Stomach (tissue), 9 donors: ENCODE data around the gene ZNF613. TPM values are rescaled to one million over a fixed set of nuclear protein-coding genes. Genes with fewer than 3 reads are reported as not detected.
"Not testable (repeated sequence)": the region's sequence is repeated elsewhere in the genome, so short reads cannot be mapped to it uniquely, and the experiment has no call there.

Experiments
- DNase-seq, 2 donors: peaks; one replicate each; pipeline versions ENCODE4 v3.0.0 to v3.0.0-alpha.2; 2013 to 2019
- H3K27ac ChIP-seq, 5 donors: fragments of 200-600 bp in 4 of 5; sonication (generic) in 4 of 5; one replicate each; pipeline ENCODE4 v1.5.1; 2013 to 2019; ENCODE audit warnings: mild to moderate bottlenecking in 1 of 5, moderate library complexity in 1 of 5
- H3K27me3 ChIP-seq, 3 donors: fragments of 200-600 bp; sonication (generic); one replicate each; pipeline ENCODE4 v1.5.1; 2017 to 2019; ENCODE audit warnings: mixed run types in 1 of 3
- H3K36me3 ChIP-seq, 4 donors: fragments of 200-600 bp; sonication (generic); 1 replicate in 3 of 4; 2 replicates in 1 of 4; pipeline ENCODE4 v1.5.1; 2016 to 2019
- H3K4me1 ChIP-seq, 4 donors: fragments of 200-600 bp; sonication (generic); one replicate each; pipeline ENCODE4 v1.5.1; 2016 to 2019
- H3K4me3 ChIP-seq, 4 donors: fragments of 200-600 bp; sonication (generic) in 3 of 4; one replicate each; pipeline ENCODE4 v1.5.1; 2016 to 2019; ENCODE audit warnings: mild to moderate bottlenecking in 1 of 4
- H3K9me3 ChIP-seq, 4 donors: fragments of 200-600 bp; sonication (generic); one replicate each; pipeline ENCODE4 v1.5.1; 2016 to 2019
- CTCF ChIP-seq, 7 experiments: fragments of 450-650 bp in 4 of 7; fragments of 200-600 bp in 3 of 7; sonication (generic) in 3 of 7; IDR thresholded peaks; one replicate each; pipeline ENCODE4 v1.5.1; 2016 to 2019; ENCODE audit warnings: antibody characterized with exemption in 7 of 7, control low read depth in 2 of 7, mild to moderate bottlenecking in 1 of 7
- EP300 ChIP-seq: sonication (generic); formaldehyde crosslinking; IDR thresholded peaks from one replicate; pipeline ENCODE4 v1.6.1; 2017; ENCODE audit warnings: antibody characterized with exemption
- POLR2A ChIP-seq, 4 donors: fragments of 450-650 bp; IDR thresholded peaks; one replicate each; pipeline ENCODE4 v1.6.1; 2016; ENCODE audit warnings: antibody characterized with exemption in 4 of 4, control low read depth in 2 of 4, mild to moderate bottlenecking in 1 of 4, moderate library complexity in 1 of 4
- POLR2AphosphoS5 ChIP-seq, 3 donors: sonication (generic); formaldehyde crosslinking; IDR thresholded peaks; one replicate each; pipeline ENCODE4 v1.6.1; 2016; ENCODE audit warnings: antibody characterized with exemption in 3 of 3
- WGBS, 5 donors: extraction: QIAGEN DNeasy Blood & Tissue Kit in 3 of 5; methylation state at CpG; one replicate each; pipeline versions ENCODE4 v1.1.5 to v1.1.7; 2013 to 2018; 5-methylcytosine and 5-hydroxymethylcytosine counted together
- intact Hi-C: fragments of 100-400 bp; cut with DNase I; formaldehyde crosslinking; loops from one replicate; pipeline ENCODE4 v1.15.1; 2023; ENCODE audit warnings: low total_unique reads
- polyA plus RNA-seq, 3 donors: library from polyadenylated mRNA; stranded (reverse); fragments of 200-250 nt; gene quantifications; one replicate each; pipeline ENCODE4 v1.2.3, GENCODE V29; 2013
- total RNA-seq, 5 donors: library from RNA; depleted of rRNA; stranded (reverse); fragments of >200 nt; gene quantifications; one replicate each; pipeline versions ENCODE4 v1.1.0 to v1.2.3, GENCODE V29; 2014 to 2016
- donor health status: healthy with polysubstance abuse.
- donor health status: Bipolar disorder and iron deficiency.
- donor health status: healthy.

ZNF613 gene
- total and polyA plus RNA-seq, 8 donors, result 0.29 to 12.8 (median 2.7) TPM

- Histone ChIP-seq H3K4me1 (no peaks in the 10 kb centered on the region), H3K4me3 (no peak overlapping the region), H3K27ac (no peak overlapping the region), H3K9me3 (peaks cover 86 to 100% (median 98%) of the 10 kb centered on the region in 4 donors), H3K36me3 (peaks cover 77 to 100% (median 92%) of the 10 kb centered on the region in 4 donors), H3K27me3 (no peaks in the 10 kb centered on the region)
- no peak for TF ChIP-seq POLR2A (IDR thresholded peaks at IDR 0.05)
- no peak for TF ChIP-seq EP300
- no peak for TF ChIP-seq CTCF (IDR thresholded peaks at IDR 0.05)
- no peak for TF ChIP-seq POLR2AphosphoS5 (IDR thresholded peaks at IDR 0.05)
- intact Hi-C loops, result no loop called here
- WGBS, 5 donors, result 94 to 98% (median 96%) methylated on average over 4 of the region's 4 CpGs
- peak in 1 of 2 donors; percentile 17 for DNase-seq
These were observed 44.4 kb downstream of the ZNF613 start for GRCh38 chr19:51971624-51972023.

DNA sequence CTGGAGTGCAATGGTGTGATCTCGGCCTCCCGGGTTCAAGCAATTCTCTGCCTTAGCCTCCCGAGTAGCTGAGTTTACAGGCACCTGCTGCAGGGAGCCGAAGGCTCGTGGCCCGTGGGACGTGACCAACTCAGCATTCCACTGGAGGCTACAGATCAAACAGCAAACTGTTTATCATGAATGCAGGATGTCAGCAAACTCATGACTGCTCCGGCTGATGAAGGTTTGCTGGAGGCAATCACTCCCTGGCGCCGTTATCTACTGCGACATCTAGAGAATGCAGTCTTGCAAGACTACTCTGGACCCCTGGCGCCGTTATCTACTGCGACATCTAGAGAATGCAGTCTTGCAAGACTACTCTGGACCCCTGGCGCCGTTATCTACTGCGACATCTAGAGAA, 48.5 kb downstream of the ZNF613 start:
- 96 to 98% (median 97%) methylated on average over 14 to 17 of the region's 17 CpGs for WGBS, 5 donors
- intact Hi-C loops, DNase-seq, H3K4me1 ChIP-seq, H3K27ac ChIP-seq, H3K4me3 ChIP-seq, H3K27me3 ChIP-seq: not testable (repeated sequence)
- peaks cover 46 to 100% (median 86%) of the 10 kb centered on the region in 4 donors for H3K36me3 ChIP-seq
- H3K9me3 ChIP-seq, result peaks cover 83 to 100% (median 98%) of the 10 kb centered on the region in 4 donors

- Histone ChIP-seq H3K9me3 (peaks cover 72 to 100% (median 96%) of the 10 kb centered on the region in 4 donors), H3K4me1 (no peaks in the 10 kb centered on the region), H3K4me3 (no peak overlapping the region), H3K27me3 (no peaks in the 10 kb centered on the region), H3K27ac (no peak overlapping the region), H3K36me3 (peaks cover 35 to 100% (median 84%) of the 10 kb centered on the region in 4 donors)
- no peak for DNase-seq
- TF ChIP-seq CTCF (IDR thresholded peaks at IDR 0.05), result no peak
- no peak for TF ChIP-seq POLR2A (IDR thresholded peaks at IDR 0.05)
- no peak for TF ChIP-seq POLR2AphosphoS5 (IDR thresholded peaks at IDR 0.05)
- intact Hi-C loops, result no loop called here
- 90 to 96% (median 95%) methylated on average over 3 of the region's 3 CpGs for WGBS, 5 donors
These were observed 49.6 kb downstream of the ZNF613 start for GRCh38 chr19:51976852-51977251.

- intact Hi-C loops, result no loop called here
- H3K4me3 ChIP-seq, result no peak overlapping the region
- peaks cover 67 to 100% (median 93%) of the 10 kb centered on the region in 4 donors for H3K9me3 ChIP-seq
- H3K4me1 ChIP-seq, result no peaks in the 10 kb centered on the region
- H3K27ac ChIP-seq, result no peak overlapping the region
- H3K36me3 ChIP-seq, result peaks cover 31 to 96% (median 79%) of the 10 kb centered on the region in 4 donors
- WGBS, 5 donors, result 79 to 88% (median 84%) methylated on average over 7 of the region's 7 CpGs
- TF ChIP-seq CTCF (IDR thresholded peaks at IDR 0.05) (no peak), EP300 (no peak), POLR2AphosphoS5 (IDR thresholded peaks at IDR 0.05) (no peak), POLR2A (IDR thresholded peaks at IDR 0.05) (no peak)
- no peaks in the 10 kb centered on the region for H3K27me3 ChIP-seq
- no peak for DNase-seq
These were observed 50.1 kb downstream of the ZNF613 start for GRCh38 chr19:51977346-51977745.

DNA sequence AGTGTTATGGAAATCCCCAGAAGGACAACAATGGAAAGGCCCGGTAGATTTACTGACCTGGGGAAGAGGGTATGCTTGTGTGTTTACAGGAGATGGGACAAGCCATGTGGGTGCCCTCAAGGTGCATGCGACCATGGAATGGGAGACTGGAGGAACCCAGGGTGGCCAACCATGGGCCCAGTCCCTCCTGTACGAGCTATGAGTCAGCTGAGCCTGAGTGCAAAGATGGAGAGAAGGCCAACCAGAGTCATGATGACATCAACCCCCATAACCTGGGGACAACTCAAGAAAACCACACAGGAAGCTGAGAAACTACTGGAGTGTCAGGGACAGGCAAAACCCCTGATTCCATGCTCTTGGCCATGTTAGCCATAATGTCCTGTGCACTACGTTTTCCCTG, 51.6 kb downstream of the ZNF613 start:
- no peak overlapping the region for H3K4me3 ChIP-seq
- no peaks in the 10 kb centered on the region for H3K4me1 ChIP-seq
- 91 to 98% (median 96%) methylated on average over 4 of the region's 4 CpGs for WGBS, 5 donors
- intact Hi-C loops, result no loop called here
- no peak overlapping the region for H3K27ac ChIP-seq
- H3K27me3 ChIP-seq, result no peaks in the 10 kb centered on the region
- no peak for DNase-seq
- TF ChIP-seq CTCF (IDR thresholded peaks at IDR 0.05), result no peak
- H3K9me3 ChIP-seq, result peaks cover 52 to 100% (median 90%) of the 10 kb centered on the region in 4 donors
- H3K36me3 ChIP-seq, result peaks cover 17 to 94% (median 72%) of the 10 kb centered on the region in 4 donors
